Astrocyte of the cerebellum (primary cell): ENCODE results near the gene EIF4A2.
"Not testable (repeated sequence)": the region's sequence is repeated elsewhere in the genome, so short reads cannot be mapped to it uniquely, and the experiment has no call there.

ENCODE experiments used
- DNase-seq: peaks from one replicate; pipeline ENCODE4 v3.0.0-alpha.2; 2011; ENCODE audit warnings: low read depth
- H3K4me3 ChIP-seq: 2 replicates; pipeline ENCODE4 v1.5.1; 2011; ENCODE audit warnings: mild to moderate bottlenecking, low read depth, low read length, moderate library complexity
- CTCF ChIP-seq: IDR thresholded peaks from 2 replicates; pipeline ENCODE4 v1.5.1; 2012; ENCODE audit warnings: low read length, low read depth, moderate library complexity, mild to moderate bottlenecking; ENCODE audit errors: missing control alignments
- in situ Hi-C: cut with HindIII; loops from 2 replicates; pipeline ENCODE4 v1.10.0; 2017; ENCODE audit warnings: low sequenced_read_pairs

EIF4A2 gene

GRCh38 chr3:186789554-186790260 lies 6.3 kb downstream of the EIF4A2 start:
- H3K4me3 ChIP-seq = no peak overlapping the region
- in situ Hi-C loops = no loop called here
- TF ChIP-seq CTCF = no peak
- DNase-seq = no peak

DNA sequence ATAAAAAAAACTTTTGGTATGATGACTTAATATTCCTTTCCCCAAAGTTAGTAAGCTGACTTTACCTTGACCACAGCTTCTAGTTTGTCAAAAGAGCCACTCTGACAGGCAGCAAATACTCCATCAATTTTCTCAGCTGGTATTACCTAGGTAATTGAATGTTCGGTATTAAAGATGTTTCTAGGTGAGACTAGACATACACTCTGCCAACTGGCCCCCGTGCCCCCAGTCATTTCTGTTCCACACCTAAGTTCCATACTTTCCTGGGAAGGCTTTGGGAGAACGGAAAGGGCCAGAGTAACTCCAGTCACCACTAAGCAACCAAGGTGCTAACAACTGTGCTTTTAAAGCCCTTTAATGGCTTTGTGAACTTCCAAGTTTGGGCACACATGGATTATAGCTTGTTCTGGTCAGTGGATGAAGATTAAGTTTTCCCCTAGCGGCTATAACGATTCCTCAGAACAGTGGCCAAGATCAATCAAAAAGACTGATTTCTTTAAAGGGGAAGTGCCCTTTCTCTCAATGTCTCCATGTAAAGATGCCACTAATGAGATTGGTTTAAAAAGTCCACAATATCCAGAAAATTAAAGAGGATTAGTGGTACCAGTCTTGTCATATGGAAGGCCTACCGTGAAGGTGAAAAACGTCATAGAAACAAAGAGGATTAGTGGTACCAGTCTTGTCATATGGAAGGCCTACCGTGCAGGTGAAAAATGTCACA lies 7.0 kb downstream of the EIF4A2 start:
- no peak overlapping the region for H3K4me3 ChIP-seq
- no peak for DNase-seq
- TF ChIP-seq CTCF = peak; percentile 25
- in situ Hi-C loops = no loop called here

GRCh38 chr3:186798239-186798874 lies 15.0 kb downstream of the EIF4A2 start:
- TF ChIP-seq CTCF = no peak
- in situ Hi-C loops = no loop called here
- no peak overlapping the region for H3K4me3 ChIP-seq
- no peak for DNase-seq

DNA sequence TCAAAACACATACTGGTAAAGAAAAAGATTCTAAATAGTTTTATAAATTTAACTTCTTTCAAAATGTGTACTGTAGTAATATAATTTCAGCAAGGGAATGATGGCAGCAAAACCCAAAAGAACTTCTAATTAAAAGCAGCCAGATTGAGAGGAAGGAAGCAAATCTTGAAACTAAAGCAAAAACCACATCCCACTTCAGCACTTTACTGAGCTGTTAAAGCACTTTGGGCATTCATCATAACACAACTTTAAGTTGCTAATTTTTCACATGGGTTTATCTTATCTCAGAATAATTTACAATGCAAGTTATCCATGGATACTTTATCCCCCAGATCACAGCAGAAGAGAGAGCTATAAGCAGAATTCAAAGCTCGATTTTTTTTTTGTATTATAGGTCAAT lies 16.9 kb downstream of the EIF4A2 start:
- no peak for DNase-seq
- in situ Hi-C loops = no loop called here
- H3K4me3 ChIP-seq = no peak overlapping the region
- no peak for TF ChIP-seq CTCF

- no peak for TF ChIP-seq CTCF
- no peak overlapping the region for H3K4me3 ChIP-seq
- in situ Hi-C loops = no loop called here
- DNase-seq = no peak
Measured at GRCh38 chr3:186802701-186803100, 19.3 kb downstream of the EIF4A2 start.

- H3K4me3 ChIP-seq, in situ Hi-C loops, DNase-seq: not testable (repeated sequence)
Measured at GRCh38 chr3:186803447-186803846, 20.1 kb downstream of the EIF4A2 start.
